GM18526 (cell line): ENCODE results near the gene ETFB.

ENCODE experiments used
- POLR2A ChIP-seq: IDR thresholded peaks from 3 replicates; pipeline ENCODE4 v1.6.1; 2011; ENCODE audit not compliant: insufficient read length; ENCODE audit errors: extremely low read depth

Gene ETFB

DNA sequence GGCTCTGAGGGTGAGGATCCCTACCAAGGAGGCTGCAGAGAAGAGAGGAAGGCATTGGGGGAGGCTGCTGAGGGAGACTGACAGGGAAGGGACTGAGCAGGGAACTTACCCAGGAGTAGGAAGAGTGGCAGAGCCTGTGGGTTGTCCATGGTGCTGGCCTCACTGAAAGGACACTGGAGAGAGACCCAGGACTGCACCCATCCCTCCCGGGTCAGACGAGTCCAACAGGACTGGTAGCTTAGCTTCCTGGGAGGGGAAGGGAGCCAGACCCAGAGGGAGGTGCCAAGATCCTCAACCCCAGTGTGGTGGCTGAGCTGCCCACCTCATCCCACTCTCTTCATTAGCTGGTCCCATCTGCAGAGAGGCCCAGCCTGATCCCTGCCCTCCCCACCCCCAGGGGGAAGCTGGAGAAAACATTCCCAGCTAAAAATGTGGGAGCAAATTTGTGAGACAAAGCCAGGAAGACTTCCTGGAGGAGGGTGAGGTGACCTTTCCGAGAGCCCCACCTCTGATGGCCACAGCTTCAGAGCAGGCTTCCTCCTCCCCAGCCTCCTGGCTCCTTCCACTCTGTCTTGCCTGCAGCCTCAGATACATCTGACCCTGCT is 24.1 kb downstream of the ETFB start, which contains the start of gene VSIG10L:
VSIG10L (minus strand) TSS at position 164 of the 605 bp plus-strand sequence; CDS start at position 149, 15 bp downstream.
- no peak for TF ChIP-seq POLR2A

- no peak for TF ChIP-seq POLR2A
Observed at GRCh38 chr19:51341066-51341465, 25.1 kb downstream of the ETFB start.

GRCh38 chr19:51339687-51340656 is 26.2 kb downstream of the ETFB start:
- peak; percentile 54 for TF ChIP-seq POLR2A

- TF ChIP-seq POLR2A = no peak
Observed at GRCh38 chr19:51339313-51339686, 26.9 kb downstream of the ETFB start.

DNA sequence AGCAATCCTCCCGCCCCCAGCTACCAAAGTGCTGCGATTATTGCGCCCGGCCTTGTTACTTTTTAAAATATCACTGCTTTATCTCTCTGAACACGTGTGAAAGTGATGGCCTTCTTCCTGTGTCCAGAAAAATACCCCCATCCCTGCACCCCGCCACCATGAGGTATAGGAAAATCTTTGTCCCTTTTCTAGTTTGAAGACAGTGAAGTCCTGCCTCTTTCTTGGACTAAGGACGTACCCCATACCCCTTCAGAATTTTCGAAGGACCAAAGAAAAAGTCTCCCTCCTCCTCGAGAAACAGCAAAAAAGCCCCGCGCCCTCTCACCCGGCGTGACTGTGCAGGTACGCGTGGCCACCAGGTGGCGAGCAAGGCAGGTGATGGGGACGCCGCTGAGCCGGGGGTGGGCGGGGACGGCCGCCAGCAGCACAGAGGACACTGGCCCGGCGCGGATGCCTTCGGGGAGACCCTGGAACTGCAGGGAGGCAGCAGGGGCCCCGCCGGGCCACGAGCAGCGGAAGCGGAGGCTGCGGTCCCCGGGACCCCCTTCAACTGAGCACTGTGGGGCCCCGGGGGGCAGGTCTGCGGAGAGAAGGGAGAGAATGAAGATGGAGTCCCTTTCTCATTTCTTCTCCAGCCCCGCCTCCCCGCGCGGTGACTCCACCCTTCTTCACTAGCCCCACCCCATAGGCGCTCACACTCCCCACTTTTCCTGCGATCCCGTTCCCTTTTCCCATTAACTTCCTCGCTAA is 27.4 kb downstream of the ETFB start:
- no peak for TF ChIP-seq POLR2A

DNA sequence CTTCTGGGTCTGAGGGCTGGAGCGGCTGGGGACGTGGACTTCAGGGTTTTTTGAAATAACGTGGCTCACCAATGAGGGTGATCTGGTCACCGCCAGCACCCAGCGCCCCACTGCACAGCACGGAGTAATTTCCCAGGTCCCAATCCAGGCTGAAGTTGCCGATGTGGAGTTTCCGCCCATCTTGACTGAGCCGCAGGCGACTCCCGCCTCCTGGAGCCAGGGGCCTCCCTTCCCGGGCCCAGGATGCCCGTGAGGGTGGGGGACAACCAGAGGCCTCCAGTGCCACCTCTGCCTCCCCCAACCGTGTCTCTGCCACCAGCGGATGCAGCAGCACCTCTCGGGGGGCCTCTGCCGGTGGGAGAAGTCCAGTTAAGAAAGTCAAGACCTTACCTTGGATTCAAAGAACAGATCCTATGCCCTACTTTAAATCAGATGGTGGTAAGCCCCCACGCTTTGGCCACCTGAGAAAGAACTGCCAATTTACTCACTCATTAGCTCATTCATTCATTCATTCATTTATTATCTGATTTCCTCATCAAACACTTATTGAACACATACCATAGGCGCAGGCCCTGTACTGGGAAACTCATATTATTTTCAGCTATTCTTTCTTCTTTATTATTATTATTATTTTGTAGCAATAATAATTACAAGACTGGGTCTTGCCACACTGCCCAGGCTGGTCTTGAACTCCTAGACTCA is 28.2 kb downstream of the ETFB start:
- no peak for TF ChIP-seq POLR2A

GRCh38 chr19:51337141-51337860 is 28.9 kb downstream of the ETFB start:
- TF ChIP-seq POLR2A = no peak

- no peak for TF ChIP-seq POLR2A
Observed at GRCh38 chr19:51333836-51334460, 32.2 kb downstream of the ETFB start.

GRCh38 chr19:51331716-51332115 is 34.5 kb downstream of the ETFB start:
- no peak for TF ChIP-seq POLR2A

DNA sequence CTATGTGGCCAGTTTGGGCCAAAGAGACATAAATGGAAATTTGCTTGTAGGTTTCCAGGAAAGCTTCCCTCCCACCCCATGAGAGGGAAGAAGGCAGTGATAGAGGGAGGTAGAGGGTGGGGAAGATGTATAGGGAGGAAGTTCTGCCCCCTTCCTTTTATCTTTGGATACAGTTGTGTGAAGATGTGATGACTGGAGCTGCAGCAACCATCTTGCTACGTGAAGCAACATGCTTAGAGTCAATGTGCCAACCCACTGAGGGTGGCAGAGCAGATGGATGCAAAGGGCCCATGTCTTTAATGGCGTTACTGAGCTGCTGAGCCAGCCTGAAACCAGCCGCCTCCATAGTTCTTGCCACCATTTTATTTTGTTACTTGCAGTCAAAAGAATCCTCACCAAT is 35.0 kb downstream of the ETFB start:
- TF ChIP-seq POLR2A = no peak

- no peak for TF ChIP-seq POLR2A
Observed at GRCh38 chr19:51330366-51330765, 35.8 kb downstream of the ETFB start.

DNA sequence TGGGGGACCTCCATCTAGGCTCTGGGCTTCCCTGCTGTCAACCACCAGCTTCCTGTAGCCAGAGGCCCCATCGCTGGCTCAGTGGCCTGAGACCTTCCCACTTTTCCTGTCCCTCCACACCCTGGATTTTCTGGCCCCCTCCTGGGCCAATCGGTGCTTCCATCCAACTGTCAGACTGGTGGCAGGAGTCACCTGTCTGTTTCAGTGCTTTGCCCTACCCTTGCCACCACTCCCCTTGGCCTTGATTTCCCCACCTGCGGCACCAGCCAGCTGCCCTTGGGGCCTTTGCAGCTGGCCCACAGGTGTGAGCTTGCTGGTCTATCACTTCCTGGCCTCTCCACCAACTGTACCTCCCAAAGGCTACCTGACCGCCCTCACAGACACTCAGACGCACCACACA is 36.8 kb downstream of the ETFB start:
- TF ChIP-seq POLR2A = no peak

DNA sequence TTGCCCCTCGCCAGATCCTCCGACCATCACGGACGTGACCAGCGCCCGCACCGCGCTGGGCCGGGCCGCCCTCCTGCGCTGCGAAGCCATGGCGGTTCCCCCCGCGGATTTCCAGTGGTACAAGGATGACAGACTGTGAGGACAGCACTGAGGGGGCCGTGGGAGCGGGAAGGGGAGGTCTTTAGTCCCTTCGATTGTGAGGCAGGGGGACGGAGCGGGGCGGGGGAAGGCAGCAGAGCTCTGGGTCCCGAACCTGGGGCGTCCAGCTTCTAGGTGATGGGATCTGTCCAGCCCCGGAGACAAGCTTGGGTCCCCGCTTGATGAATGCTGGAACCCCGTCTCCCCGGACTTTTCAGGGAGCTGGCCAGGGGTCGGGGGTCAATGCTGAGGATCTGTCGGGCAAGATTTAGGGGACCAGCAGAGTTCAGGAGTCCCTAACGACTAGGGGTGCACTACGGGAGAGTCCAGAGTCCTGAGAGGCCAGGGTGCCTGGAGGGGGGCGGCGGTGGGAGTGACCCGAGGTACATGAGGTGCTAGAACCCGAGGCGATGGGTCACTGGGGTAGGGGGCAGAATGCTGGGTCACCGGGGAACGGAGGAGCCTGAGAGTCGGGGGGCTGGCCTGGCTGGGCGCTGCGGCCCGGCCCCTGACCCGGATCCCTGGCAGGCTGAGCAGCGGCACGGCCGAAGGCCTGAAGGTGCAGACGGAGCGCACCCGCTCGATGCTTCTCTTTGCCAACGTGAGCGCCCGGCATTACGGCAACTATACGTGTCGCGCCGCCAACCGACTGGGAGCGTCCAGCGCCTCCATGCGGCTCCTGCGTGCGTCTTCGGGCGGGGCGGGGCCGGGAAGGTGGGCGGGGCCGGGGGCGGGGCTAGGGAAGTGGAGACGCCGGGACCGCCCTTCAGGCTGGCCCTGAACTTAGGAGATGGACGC is 38.9 kb downstream of the ETFB start:
- TF ChIP-seq POLR2A = no peak
